NCI-H2081 (cell line): ENCODE data around the gene MORC4.

ENCODE experiments used
- DNase-seq, 2 experiments: peaks; one replicate each; lab custom pipeline; 2025; lab: John Stamatoyannopoulos, UW

MORC4 gene

DNA sequence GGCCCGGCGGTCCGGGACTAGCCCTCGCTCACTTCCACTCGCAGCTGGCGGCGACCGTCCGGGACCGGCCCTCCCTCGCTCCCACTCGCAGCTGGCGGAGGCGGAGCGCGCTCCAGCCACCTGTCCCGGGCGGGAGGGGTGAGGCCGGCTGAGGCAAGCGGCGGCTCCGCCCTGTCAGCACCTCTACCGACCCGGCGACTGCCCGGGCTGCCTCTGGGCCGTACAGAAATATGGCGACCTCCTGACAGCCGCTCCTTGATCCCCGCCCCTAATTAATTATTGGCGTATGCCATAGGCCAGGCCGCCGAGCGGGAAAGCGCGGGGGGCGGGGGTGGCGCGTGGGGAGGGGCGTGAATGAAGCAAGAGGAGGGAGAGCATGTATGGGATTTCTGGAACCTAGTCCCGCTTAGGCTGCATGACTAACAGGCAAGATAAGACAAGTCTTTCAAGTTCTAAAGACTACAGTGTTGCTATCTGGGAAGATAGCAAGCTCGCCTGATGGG, at the start of gene MORC4:
TSS of gene MORC4 (minus strand) at position 200 of the 503 bp plus-strand sequence. CDS start 243 bp downstream, outside the sequence.
- peak; percentile 85 to 90 for DNase-seq

DNA sequence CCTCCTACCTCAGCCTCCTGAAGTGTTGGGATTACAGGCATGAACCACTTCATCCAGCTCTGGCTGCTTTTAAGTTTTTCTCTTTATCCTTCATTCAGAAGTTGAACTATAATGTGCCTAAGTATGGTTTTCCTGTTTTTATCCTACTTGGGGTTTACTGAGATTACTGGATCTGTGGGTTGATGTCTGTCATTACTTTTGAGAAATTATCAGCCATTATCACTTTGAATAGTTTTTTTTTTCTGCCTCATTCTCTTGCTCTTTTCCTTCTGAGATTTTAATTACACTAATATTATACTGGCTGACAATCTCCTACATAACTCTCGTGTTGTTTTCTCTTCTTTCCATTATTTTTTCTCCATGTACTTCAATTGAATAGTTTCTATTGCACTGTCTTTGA, 47.6 kb upstream of the MORC4 start:
- no peak for DNase-seq

DNA sequence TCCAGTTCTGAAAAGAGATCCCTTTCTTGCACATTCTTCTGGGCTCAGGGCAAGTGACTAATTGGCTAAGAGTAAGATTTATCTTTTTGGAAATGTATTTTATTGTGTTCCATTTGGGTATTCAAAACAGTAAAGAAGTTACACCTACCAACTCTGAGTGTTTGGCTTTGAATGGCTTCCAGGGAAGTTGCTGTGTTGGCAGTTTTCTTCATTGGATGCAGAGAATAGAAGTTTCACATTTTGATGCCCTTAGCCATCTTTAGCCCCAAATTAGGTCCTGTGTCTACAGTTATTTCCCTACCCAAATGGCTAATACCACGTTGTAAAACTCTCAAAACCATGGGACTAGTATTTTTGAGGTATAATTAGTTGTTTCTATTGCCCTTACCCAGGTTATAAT, 29.7 kb upstream of the MORC4 start:
- no peak for DNase-seq

- peak; percentile 37 to 53 for DNase-seq
Observed at GRCh38 chrX:107025545-107025944, 25.5 kb upstream of the MORC4 start.

DNA sequence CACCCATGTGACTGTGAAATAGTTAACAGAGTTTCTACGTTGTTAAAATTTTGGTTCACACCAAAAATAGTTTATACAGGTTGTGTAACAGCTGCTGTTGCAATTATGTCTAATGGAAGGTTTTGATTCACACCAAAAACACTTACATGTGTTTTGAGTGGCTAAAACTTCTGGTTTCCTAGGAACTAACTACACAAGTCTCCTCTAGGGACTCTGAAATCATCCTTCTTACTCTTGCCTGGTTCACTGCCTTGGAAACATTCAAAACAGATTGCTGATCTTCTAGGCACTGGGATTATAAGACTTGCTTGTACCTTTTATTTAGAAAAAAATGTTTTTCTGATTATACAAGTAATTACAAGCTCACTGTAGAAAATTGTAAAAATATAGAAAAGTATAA, 14.9 kb upstream of the MORC4 start:
- no peak for DNase-seq

- no peak for DNase-seq
Observed at GRCh38 chrX:107008034-107008433, 8.0 kb upstream of the MORC4 start.

DNA sequence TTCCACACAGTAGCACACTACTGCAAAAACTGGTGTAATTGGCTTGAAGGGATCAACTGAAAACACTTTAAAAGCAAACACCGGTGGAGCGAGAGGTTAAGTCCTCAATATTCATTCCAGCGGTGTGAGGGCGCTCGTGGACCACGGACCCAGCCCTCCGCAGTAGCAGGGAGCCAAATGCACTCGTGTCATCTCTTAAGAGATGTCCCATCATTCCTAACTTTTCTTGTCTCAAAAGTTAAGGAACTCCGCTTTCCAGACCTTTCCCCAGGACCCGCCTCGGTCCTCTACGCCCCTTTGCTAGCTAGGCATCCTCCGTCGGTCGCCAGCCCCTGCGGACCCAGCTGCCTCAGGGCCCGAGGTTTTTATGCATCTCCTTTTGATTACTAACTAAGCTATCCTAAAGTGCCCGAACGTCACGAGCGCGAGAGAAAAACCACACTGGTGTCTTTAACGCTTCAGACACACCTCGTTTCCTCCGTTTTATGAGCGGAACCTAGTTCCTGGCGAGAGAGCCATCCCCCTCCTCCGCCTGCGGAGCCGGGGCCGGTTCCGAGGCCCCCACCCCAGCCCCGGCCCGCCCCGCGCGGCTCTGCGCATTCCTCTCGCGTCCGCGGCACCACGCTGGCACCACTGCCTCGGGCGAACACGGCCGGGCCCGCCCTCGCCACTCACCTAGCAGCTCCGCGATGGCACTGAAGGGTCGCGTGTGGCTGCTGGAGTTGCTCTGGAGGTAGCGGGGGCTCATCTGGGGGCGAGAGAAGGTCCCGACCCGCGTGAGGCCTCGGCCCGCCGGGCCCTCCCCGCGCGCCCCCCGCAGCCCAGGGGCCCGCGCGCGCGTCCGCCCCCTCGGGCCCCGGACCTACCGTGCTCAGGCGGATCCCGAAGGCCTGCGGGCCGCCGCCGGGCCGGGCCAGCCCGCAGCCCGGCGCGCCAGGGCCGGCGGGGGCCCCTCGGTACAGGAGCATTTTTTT, 723 bp downstream of the MORC4 start:
- peak; percentile 51 to 71 for DNase-seq

DNA sequence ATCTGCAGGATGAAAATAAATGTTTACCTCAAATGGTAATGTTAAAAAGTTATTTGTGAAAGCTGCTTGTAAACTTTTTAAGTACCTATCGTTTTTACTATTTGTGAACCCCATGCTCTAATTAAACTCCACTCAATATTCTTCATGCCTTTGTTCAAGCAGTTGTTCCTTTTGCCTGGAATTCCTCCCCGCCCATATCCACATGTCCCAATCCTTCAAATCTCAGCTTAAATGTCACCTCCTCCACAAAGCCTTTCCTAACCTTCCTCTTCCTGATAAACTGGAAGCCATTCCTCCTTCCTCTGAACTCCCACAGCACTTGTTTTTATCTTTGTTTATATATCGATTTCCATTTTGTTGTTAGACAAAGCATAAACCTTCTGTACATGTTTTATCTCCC, 2.4 kb downstream of the MORC4 start:
- DNase-seq: no peak

DNA sequence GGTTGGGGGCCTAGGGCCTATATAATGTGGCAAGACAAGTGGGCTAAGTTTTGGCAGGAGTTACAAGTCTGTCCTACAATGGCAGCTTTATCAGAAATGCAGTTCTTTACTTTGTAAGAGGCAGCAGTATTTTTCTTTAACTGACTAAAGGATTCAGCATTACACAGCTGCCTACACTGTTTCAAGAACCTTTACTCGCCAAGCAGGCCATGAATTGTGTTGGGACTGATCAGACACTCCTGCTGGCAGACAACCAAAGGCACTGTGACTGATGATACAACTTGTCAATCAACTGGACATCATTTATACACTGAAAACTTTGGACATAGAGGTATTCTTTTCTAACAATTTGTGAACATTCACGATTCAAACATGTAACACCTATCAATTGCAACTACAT, 4.3 kb downstream of the MORC4 start:
- no peak for DNase-seq

GRCh38 chrX:106987488-106987887, 12.5 kb downstream of the MORC4 start:
- no peak for DNase-seq

GRCh38 chrX:106980952-106981626, 18.9 kb downstream of the MORC4 start:
- DNase-seq: no peak

DNA sequence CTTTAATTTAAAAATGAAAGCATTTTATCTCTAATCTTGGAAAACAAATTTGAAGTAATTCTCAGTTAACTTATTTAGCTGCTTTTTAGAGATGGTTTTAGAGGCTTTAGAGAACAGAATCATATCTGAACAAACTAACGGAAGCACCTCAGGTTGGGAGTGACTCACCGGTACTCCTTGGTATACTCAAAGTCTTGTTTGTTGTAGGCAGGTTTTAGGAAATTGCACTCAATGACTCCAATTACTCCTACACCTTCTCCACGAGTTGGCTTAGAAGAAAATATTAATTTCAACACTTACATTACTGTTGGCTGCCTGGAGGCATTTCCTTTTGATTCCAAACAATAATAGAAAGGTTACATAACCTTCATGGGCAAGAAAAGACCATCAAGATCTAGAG, 23.6 kb downstream of the MORC4 start:
- DNase-seq: no peak

GRCh38 chrX:106973433-106974149, 26.4 kb downstream of the MORC4 start:
- no peak for DNase-seq

- DNase-seq: no peak
Observed at GRCh38 chrX:106972896-106973295, 27.1 kb downstream of the MORC4 start.

- DNase-seq: peak; percentile 6 to 8
Observed at GRCh38 chrX:106966547-106966946, 33.5 kb downstream of the MORC4 start.

GRCh38 chrX:106964290-106964689, 35.7 kb downstream of the MORC4 start:
- no peak for DNase-seq

- no peak for DNase-seq
Observed at GRCh38 chrX:106963111-106963510, 36.9 kb downstream of the MORC4 start.

DNA sequence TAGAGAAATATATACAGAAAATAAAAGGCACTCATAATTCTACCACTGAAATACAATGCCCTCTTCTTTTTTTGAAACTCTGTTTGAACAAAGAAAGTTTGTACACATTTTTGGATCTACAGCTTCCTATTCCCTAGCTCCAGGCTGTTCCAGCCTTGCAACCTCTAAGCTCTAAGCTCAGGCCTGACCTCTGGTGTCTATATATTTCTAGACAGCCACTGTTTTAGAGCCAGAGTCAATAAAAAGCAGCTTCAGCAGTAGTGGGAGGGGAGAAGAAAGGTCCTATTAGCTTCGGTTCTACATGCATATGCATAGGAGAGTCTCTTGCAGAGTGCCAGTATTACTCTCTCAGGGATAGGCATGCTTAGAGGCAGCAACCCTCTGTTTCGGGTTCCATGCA, 40.1 kb downstream of the MORC4 start:
- DNase-seq: peak; percentile 1 to 22

- no peak for DNase-seq
Observed at GRCh38 chrX:106957856-106958255, 42.2 kb downstream of the MORC4 start.

DNA sequence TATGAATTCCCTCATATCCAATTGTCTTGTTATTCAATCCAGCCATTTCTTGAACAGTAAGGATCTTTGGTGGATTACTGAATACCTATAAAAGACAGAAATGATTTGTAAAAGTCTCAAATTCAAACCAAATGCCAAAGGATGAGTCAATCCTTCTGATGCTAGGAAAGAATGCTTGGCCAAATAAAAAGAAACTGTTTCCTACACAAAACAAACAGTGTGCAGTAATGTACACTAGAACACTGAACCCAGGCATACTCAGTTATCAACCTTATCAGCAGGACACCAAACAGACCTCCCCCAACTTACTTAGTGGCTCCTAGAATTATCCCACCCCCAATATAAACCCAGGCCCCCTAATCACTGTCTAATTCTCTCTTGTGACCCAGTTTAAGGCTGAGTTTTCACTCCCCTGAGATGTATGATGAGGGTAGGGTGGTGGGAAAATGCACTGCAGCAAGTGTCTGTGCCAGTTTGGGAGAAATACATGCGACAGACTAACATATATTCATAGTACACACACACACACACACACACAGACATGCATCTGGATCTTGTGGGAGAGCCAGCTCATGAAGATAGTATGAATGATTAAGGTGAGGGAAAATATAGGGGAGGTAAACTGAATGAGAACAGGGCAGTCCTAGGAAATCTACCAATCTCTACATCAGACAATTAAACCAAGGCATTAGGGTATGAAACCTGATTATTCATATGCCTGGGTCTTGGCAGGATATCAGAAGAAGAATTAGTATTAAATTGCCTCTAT, 44.8 kb downstream of the MORC4 start:
- DNase-seq: no peak

GRCh38 chrX:106954041-106954440, 46.0 kb downstream of the MORC4 start:
- no peak for DNase-seq
